Measurements from ENCODE around the gene SLC43A1. TPM values are rescaled to one million over a fixed set of nuclear protein-coding genes. Genes with fewer than 3 reads are reported as not detected.

Gene SLC43A1
- total RNA-seq, 1 donor from 2014 or later: 15.9 TPM

DNA sequence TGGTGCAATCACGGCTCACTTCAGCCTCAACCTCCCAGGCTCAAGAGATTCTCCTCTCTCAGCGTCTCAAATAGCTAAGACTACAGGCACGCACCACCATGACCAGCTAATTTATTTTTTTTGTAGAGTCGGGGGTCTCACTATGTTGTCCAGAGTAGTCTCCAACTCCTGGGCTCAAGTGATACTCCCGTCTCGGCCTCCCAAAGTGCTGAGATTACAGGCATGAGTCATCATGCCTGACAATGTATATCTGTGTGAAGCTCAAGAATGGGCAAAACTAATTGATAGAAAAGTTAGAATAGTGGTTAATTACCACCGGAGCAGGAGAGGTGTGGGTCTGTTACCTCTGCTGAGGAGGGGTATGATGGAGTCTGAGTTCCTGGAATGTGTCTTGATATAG, 79.5 kb downstream of the SLC43A1 start:
- no peak for DNase-seq (ENCODE audit: extremely low read depth, low read depth, low spot score)

- DNase-seq (ENCODE audit: extremely low read depth, low read depth, low spot score): no peak
Observed at GRCh38 chr11:57434640-57435546, 80.6 kb downstream of the SLC43A1 start.

Other genes starting within 250 kb of the SLC43A1 start
- 107 and 154 TPM in 2 replicates for gene TNKS1BP1, start 190.8 kb downstream of the SLC43A1 start, total RNA-seq
- 77.8 and 95.7 TPM in 2 replicates for gene SSRP1, start 179.8 kb downstream of the SLC43A1 start, total RNA-seq
- not detected in 2 replicates for gene P2RX3, start 177.3 kb downstream of the SLC43A1 start, total RNA-seq
- gene PRG3, start 134.6 kb downstream of the SLC43A1 start, total RNA-seq: not detected in 2 replicates
- not detected in 2 replicates for gene PRG2, start 125.1 kb downstream of the SLC43A1 start, total RNA-seq
- 29.7 and 32.8 TPM in 2 replicates for gene SLC43A3, start 88.6 kb downstream of the SLC43A1 start, total RNA-seq
- 0.23 and 1.5 TPM in 2 replicates for gene RTN4RL2, start 55.2 kb downstream of the SLC43A1 start, total RNA-seq
- 31.9 and 35.0 TPM in 2 replicates for gene TIMM10, start 15.1 kb upstream of the SLC43A1 start, total RNA-seq
- gene SMTNL1, start 21.9 kb upstream of the SLC43A1 start, total RNA-seq: not detected in 2 replicates
- gene UBE2L6, start 52.0 kb upstream of the SLC43A1 start, total RNA-seq: 74.1 and 87.1 TPM in 2 replicates
- gene SERPING1, start 82.0 kb upstream of the SLC43A1 start, total RNA-seq: 0.53 and 1.5 TPM in 2 replicates
- 0.24 and 0.41 TPM in 2 replicates for gene YPEL4, start 134.2 kb upstream of the SLC43A1 start, total RNA-seq
- 13.3 and 18.0 TPM in 2 replicates for gene CLP1, start 142.1 kb upstream of the SLC43A1 start, total RNA-seq
- gene ZDHHC5, start 152.4 kb upstream of the SLC43A1 start, total RNA-seq: 54.7 and 71.3 TPM in 2 replicates
- 33.8 and 43.2 TPM in 2 replicates for gene MED19, start 196.5 kb upstream of the SLC43A1 start, total RNA-seq
- gene TMX2, start 196.9 kb upstream of the SLC43A1 start, total RNA-seq: 46.9 and 51.5 TPM in 2 replicates
- 160 and 174 TPM in 2 replicates for gene SELENOH, start 225.8 kb upstream of the SLC43A1 start, total RNA-seq
- not detected in 2 replicates for gene BTBD18, start 236.1 kb upstream of the SLC43A1 start, total RNA-seq
- gene CTNND1, start 246.1 kb upstream of the SLC43A1 start, total RNA-seq: 200 and 268 TPM in 2 replicates